ENCODE results near the gene MGMT. TPM values are rescaled to one million over a fixed set of nuclear protein-coding genes. Genes with fewer than 3 reads are reported as not detected.

The MGMT gene
- polyA plus RNA-seq, 1 of the 3 experiments (the other 2 are of a cell fraction): 10.8 TPM

DNA sequence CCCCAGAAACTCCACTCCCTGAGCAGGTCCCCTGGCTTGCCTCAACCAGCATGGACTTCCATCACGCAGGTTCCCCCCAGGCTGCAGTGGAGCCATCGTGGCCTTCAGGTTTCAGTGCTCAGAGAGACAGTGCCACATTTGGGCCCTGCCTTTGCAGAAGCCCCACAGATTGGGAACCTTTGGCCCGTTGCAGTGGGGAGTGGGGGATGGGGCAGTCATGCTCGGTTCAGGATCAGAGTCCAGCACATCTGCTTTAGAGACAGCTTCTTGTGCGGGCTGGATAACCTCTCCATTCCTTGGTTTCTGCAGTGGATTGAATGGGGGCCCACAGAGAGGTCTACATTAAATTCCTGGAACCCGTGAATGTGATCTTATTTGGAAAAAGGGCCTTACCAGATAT lies 313.2 kb downstream of the MGMT start:
- no peaks in the 10 kb centered on the region for H3F3A ChIP-seq (replicated peaks; ENCODE audit: insufficient read depth)
- H3K9me3 ChIP-seq: no peaks in the 10 kb centered on the region
- H2AFZ ChIP-seq (ENCODE audit: low read depth): no peak overlapping the region
- H3K27ac ChIP-seq (ENCODE audit: low read depth in 2 of 2, low read length in 1 of 2): no peak overlapping the region
- no peak overlapping the region for H3K4me2 ChIP-seq
- H3K9me2 ChIP-seq: no peaks in the 10 kb centered on the region
- H3K27me3 ChIP-seq (ENCODE audit: insufficient read depth): no peaks in the 10 kb centered on the region
- H3K9ac ChIP-seq: no peak overlapping the region
- H3K4me3 ChIP-seq (ENCODE audit: low read depth in 2 of 2, low read length in 1 of 2): no peak overlapping the region
- no peaks in the 10 kb centered on the region for H4K20me1 ChIP-seq (ENCODE audit: insufficient read depth)
- H3K79me2 ChIP-seq (ENCODE audit: insufficient read depth): no peaks in the 10 kb centered on the region
- POLR2A ChIA-PET: no interaction called here
- H3K4me1 ChIP-seq (ENCODE audit: control insufficient read depth in 1 of 2, insufficient read depth in 2 of 2, low read depth in 1 of 2, low read length in 1 of 2): no peaks in the 10 kb centered on the region; a peak in 1 of 4 replicates
- no peak for DNase-seq
- CTCF ChIA-PET: no interaction called here
- TF ChIP-seq RXRA (IDR thresholded peaks at IDR 0.05; ENCODE audit: borderline replicate concordance, low read depth) (no peak), FOXM1 (IDR thresholded peaks at IDR 0.05; ENCODE audit: low read depth) (no peak), GATA2 (CRISPR knock-in tag; IDR thresholded peaks at IDR 0.05) (no peak), ELF1 (IDR thresholded peaks at IDR 0.05) (no peak)
- TF ChIP-seq, protein P1, sequence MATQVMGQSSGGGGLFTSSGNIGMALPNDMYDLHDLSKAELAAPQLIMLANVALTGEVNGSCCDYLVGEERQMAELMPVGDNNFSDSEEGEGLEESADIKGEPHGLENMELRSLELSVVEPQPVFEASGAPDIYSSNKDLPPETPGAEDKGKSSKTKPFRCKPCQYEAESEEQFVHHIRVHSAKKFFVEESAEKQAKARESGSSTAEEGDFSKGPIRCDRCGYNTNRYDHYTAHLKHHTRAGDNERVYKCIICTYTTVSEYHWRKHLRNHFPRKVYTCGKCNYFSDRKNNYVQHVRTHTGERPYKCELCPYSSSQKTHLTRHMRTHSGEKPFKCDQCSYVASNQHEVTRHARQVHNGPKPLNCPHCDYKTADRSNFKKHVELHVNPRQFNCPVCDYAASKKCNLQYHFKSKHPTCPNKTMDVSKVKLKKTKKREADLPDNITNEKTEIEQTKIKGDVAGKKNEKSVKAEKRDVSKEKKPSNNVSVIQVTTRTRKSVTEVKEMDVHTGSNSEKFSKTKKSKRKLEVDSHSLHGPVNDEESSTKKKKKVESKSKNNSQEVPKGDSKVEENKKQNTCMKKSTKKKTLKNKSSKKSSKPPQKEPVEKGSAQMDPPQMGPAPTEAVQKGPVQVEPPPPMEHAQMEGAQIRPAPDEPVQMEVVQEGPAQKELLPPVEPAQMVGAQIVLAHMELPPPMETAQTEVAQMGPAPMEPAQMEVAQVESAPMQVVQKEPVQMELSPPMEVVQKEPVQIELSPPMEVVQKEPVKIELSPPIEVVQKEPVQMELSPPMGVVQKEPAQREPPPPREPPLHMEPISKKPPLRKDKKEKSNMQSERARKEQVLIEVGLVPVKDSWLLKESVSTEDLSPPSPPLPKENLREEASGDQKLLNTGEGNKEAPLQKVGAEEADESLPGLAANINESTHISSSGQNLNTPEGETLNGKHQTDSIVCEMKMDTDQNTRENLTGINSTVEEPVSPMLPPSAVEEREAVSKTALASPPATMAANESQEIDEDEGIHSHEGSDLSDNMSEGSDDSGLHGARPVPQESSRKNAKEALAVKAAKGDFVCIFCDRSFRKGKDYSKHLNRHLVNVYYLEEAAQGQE (IDR thresholded peaks at IDR 0.05; ENCODE audit: low read depth, low read length): no peak
- no peaks in the 10 kb centered on the region for H3K36me3 ChIP-seq (replicated peaks in 1 of 2; ENCODE audit: control insufficient read depth in 1 of 2, insufficient read depth in 2 of 2, low read length in 1 of 2)
- 48% methylated on average over 6 of the region's 6 CpGs for WGBS (ENCODE audit: low lambda C conversion rate)

DNA sequence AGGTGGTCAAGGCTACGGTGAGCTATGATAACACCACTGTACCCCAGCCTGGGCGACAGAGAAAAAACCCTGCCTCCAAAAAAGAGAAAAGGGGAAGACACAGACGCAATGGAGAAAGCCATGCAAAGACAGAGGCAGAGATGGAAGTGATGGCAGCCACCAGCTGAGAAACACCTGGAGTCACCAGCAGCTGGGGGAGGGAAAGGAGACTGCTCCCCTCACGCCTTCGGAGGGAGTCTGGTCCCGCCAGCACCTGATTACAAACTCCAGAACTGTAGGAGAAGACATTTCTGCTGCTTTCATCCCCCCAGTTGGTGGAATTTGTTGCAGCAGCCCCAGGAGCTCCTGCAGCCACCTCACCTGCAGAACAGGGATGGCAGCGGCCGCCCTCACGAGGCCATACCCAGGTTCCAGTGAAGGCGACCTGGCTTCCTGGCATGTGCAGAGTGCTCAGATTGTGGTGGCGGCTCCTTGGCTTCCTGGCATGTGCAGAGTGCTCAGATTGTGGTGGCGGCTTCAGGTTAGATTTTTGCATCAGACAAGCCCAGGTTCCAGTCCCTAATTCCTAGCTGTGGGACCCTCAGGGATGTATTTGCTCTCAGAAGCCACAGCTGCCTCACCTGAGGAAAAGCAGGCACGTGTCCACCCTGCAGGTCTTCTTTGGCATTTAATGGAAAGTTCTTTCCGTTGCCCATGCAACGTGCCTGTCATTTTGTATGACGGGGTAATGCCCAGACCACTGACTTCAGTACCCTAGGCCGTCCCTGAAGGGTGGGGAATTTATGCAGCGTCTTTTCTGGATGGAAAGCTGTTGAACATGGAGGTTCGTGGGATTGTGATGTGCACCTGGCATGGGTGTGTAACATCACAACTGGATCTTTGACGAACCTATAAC lies 314.1 kb downstream of the MGMT start:
- TF ChIP-seq YY1 (IDR thresholded peaks at IDR 0.05; ENCODE audit: low read depth) (no peak), TCF12 (IDR thresholded peaks at IDR 0.05) (no peak), POLR2AphosphoS5 (IDR thresholded peaks at IDR 0.05; ENCODE audit: low read depth, low read length) (no peak), NRF1 (IDR thresholded peaks at IDR 0.05; ENCODE audit: low read depth, low read length) (no peak), TAF1 (IDR thresholded peaks at IDR 0.05; ENCODE audit: borderline replicate concordance, low read depth, low read length) (no peak)
- TF ChIP-seq, protein P1 (IDR thresholded peaks at IDR 0.05; ENCODE audit: low read depth, low read length): no peak
- TF ChIP-seq, protein P2, sequence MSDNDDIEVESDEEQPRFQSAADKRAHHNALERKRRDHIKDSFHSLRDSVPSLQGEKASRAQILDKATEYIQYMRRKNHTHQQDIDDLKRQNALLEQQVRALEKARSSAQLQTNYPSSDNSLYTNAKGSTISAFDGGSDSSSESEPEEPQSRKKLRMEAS (IDR thresholded peaks at IDR 0.05; ENCODE audit: low read depth): no peak
- H3K9me2 ChIP-seq: no peaks in the 10 kb centered on the region
- no peak overlapping the region for H2AFZ ChIP-seq (ENCODE audit: low read depth)
- ChIA-PET CTCF (no interaction called here), POLR2A (no interaction called here)
- H3K4me1 ChIP-seq (ENCODE audit: control insufficient read depth in 1 of 2, insufficient read depth in 2 of 2, low read depth in 1 of 2, low read length in 1 of 2): no peaks in the 10 kb centered on the region; a peak in 1 of 4 replicates
- H3K27me3 ChIP-seq (ENCODE audit: insufficient read depth): no peaks in the 10 kb centered on the region
- H3K4me2 ChIP-seq: no peak overlapping the region
- no peaks in the 10 kb centered on the region for H3K79me2 ChIP-seq (ENCODE audit: insufficient read depth)
- 47% methylated on average over 15 of the region's 20 CpGs for WGBS (ENCODE audit: low lambda C conversion rate)
- no peaks in the 10 kb centered on the region for H4K20me1 ChIP-seq (ENCODE audit: insufficient read depth)
- no peaks in the 10 kb centered on the region for H3K9me3 ChIP-seq
- H3K9ac ChIP-seq: no peak overlapping the region
- H3K27ac ChIP-seq (ENCODE audit: low read depth in 2 of 2, low read length in 1 of 2): no peak overlapping the region
- no peaks in the 10 kb centered on the region for H3F3A ChIP-seq (replicated peaks; ENCODE audit: insufficient read depth)
- no peak overlapping the region for H3K4me3 ChIP-seq (ENCODE audit: low read depth in 2 of 2, low read length in 1 of 2)
- no peak for DNase-seq
- H3K36me3 ChIP-seq (replicated peaks in 1 of 2; ENCODE audit: control insufficient read depth in 1 of 2, insufficient read depth in 2 of 2, low read length in 1 of 2): no peaks in the 10 kb centered on the region

Measured in SK-N-SH (cell line).